BJ (cell line): ENCODE data around the gene AGFG2. TPM values are rescaled to one million over a fixed set of nuclear protein-coding genes. Genes with fewer than 3 reads are reported as not detected.
"Not testable (repeated sequence)": the region's sequence is repeated elsewhere in the genome, so short reads cannot be mapped to it uniquely, and the experiment has no call there.

Source experiments
- CTCF ChIA-PET: fragments of 350-600 bp; formaldehyde crosslinking; extraction: SDS; loops from one replicate; lab custom pipeline; 2021; ENCODE audit warnings: antibody characterized with exemption, inconsistent platforms; lab: Yijun Ruan, JAX
- POLR2A ChIA-PET: fragments of 300-600 bp; sonication (Branson Sonifier 250); formaldehyde crosslinking; extraction: SDS; loops from one replicate; lab custom pipeline; 2021; ENCODE audit warnings: antibody characterized with exemption; lab: Charles Lee
- DNase-seq: peaks from one replicate; pipeline ENCODE4 v3.0.0-alpha.2; 2011; ENCODE audit warnings: low read depth
- H3K27me3 ChIP-seq: 2 replicates; pipeline ENCODE4 v1.6.0; 2011; ENCODE audit warnings: low read length; ENCODE audit not compliant: control insufficient read depth, insufficient read depth
- H3K36me3 ChIP-seq: 2 replicates; pipeline ENCODE4 v1.5.1; 2011; ENCODE audit warnings: low read length; ENCODE audit not compliant: control insufficient read depth, insufficient read depth
- H3K4me3 ChIP-seq: 2 replicates; pipeline ENCODE4 v1.5.1; 2011; ENCODE audit warnings: low read depth, mild to moderate bottlenecking, control low read depth, low read length
- polyA plus RNA-seq: library from polyadenylated mRNA; depleted of rRNA; stranded (reverse); fragments of >200 nt; gene quantifications from 2 replicates; pipeline ENCODE4 v1.2.3, GENCODE V29; 2011
- TF ChIP-seq, protein P1 (sequence below): IDR thresholded peaks from 2 replicates; pipeline ENCODE4 v1.5.1; 2011; ENCODE audit warnings: low read depth, mild to moderate bottlenecking, control low read depth, inconsistent platforms, low read length, moderate library complexity; ENCODE audit not compliant: insufficient read depth

The AGFG2 gene
- polyA plus RNA-seq, 1 experiment: 10.9 TPM

DNA sequence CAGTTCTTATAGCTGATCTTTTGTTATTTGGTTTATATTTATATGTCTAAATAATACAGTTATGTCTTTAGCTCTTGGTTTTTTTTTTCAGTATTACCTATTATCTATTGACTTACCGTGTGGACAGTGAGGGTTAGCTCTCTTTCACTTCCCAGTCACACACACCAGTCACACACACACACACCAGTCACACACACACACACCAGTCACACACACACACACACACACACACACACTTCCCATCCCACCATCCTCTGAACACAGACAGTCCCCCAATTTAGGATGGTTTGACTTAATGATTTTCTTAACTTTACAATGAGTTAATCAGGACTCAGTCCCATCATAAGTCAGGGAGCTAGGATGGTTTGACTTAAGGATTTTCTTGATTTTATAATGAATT, 18.9 kb upstream of the AGFG2 start:
- DNase-seq: no peak
- no peak overlapping the region for H3K4me3 ChIP-seq
- H3K36me3 ChIP-seq: no peaks in the 10 kb centered on the region
- H3K27me3 ChIP-seq: 0 out of 2 replicates have a peak, but pooled peaks cover 5% of the 10 kb centered on the region
- ChIA-PET POLR2A (interaction anchor here (0.6 kb wide), 1 partner anchor 19 kb away, joined by 7 read pairs; no protein-coding TSS in a partner anchor), CTCF (interaction anchor here (1.0 to 1.3 kb wide), 2 partner anchors 44 to 50 kb away, joined by 3 to 4 read pairs; no protein-coding TSS in a partner anchor)
- TF ChIP-seq, protein P1, sequence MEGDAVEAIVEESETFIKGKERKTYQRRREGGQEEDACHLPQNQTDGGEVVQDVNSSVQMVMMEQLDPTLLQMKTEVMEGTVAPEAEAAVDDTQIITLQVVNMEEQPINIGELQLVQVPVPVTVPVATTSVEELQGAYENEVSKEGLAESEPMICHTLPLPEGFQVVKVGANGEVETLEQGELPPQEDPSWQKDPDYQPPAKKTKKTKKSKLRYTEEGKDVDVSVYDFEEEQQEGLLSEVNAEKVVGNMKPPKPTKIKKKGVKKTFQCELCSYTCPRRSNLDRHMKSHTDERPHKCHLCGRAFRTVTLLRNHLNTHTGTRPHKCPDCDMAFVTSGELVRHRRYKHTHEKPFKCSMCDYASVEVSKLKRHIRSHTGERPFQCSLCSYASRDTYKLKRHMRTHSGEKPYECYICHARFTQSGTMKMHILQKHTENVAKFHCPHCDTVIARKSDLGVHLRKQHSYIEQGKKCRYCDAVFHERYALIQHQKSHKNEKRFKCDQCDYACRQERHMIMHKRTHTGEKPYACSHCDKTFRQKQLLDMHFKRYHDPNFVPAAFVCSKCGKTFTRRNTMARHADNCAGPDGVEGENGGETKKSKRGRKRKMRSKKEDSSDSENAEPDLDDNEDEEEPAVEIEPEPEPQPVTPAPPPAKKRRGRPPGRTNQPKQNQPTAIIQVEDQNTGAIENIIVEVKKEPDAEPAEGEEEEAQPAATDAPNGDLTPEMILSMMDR: no peak

- DNase-seq: no peak
- Histone ChIP-seq H3K36me3 (no peaks in the 10 kb centered on the region), H3K4me3 (no peak overlapping the region), H3K27me3 (0 out of 2 replicates have a peak, but pooled peaks cover 5% of the 10 kb centered on the region)
- TF ChIP-seq, protein P1: no peak
- POLR2A ChIA-PET: no interaction called here
- CTCF ChIA-PET: interaction anchor here (1.3 to 1.5 kb wide), 2 partner anchors 11 to 43 kb away, joined by 4 read pairs; no protein-coding TSS in a partner anchor
These were observed 17.9 kb upstream of the AGFG2 start for GRCh38 chr7:100521076-100521475.

- H3K27me3 ChIP-seq, POLR2A ChIA-PET, DNase-seq, H3K4me3 ChIP-seq, H3K36me3 ChIP-seq: not testable (repeated sequence)
- CTCF ChIA-PET: interaction anchor here (0.9 to 1.5 kb wide), 2 partner anchors 10 to 26 kb away, joined by 3 to 4 read pairs; no protein-coding TSS in a partner anchor
These were observed 17.0 kb upstream of the AGFG2 start for GRCh38 chr7:100521909-100522593.

GRCh38 chr7:100523192-100523591, 15.8 kb upstream of the AGFG2 start:
- CTCF ChIA-PET, H3K27me3 ChIP-seq, H3K4me3 ChIP-seq, DNase-seq, POLR2A ChIA-PET, H3K36me3 ChIP-seq: not testable (repeated sequence)

GRCh38 chr7:100528108-100528866, 10.7 kb upstream of the AGFG2 start:
- H3K36me3 ChIP-seq, DNase-seq, H3K27me3 ChIP-seq, CTCF ChIA-PET, H3K4me3 ChIP-seq, POLR2A ChIA-PET: not testable (repeated sequence)

DNA sequence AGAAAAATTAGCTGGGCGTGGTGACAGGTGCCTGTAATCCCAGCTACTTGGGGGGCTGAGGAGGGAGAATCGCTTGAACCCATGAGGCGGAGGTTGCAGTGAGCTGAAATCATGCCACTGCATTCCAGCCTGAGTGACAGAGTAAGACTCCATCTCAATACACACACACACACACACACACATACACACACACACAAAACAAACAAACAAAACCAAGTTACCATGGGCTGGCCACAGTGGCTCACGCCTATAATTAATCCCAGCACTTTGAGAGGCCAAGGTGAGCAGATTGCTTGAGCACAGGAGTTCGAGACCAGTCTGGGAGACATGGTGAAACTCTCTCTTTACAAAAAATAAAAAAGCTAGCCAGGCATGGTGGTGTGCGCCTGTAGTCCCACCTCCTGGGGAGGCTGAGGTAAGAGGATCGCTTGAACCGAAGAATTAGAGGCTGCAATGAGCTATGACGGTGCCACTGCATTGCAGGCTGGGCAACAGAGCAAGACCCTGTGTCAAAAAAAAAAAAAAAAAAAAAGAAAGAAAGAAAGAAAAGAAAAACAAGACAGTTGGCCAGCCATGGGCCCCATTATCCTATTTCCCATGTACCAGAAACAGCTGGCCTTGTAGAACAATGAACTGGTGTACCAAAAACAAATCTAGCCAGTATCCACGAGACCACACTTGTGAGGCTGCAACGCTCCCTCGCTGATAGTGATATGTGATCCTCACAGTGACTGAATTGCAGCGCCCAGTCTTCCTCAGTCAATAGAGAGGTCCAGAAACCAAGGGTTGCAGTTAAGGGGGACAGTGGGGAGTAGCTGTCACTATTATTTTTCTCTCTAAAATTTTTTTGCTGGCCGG, 6.6 kb upstream of the AGFG2 start:
- H3K4me3 ChIP-seq: no peak overlapping the region
- H3K27me3 ChIP-seq: peaks cover 4% of the 10 kb centered on the region
- H3K36me3 ChIP-seq: no peaks in the 10 kb centered on the region
- CTCF ChIA-PET: interaction anchor here (0.8 kb wide), 1 partner anchor 11 kb away, joined by 4 read pairs; no protein-coding TSS in a partner anchor
- no peak for DNase-seq
- TF ChIP-seq, protein P1: no peak
- POLR2A ChIA-PET: no interaction called here

DNA sequence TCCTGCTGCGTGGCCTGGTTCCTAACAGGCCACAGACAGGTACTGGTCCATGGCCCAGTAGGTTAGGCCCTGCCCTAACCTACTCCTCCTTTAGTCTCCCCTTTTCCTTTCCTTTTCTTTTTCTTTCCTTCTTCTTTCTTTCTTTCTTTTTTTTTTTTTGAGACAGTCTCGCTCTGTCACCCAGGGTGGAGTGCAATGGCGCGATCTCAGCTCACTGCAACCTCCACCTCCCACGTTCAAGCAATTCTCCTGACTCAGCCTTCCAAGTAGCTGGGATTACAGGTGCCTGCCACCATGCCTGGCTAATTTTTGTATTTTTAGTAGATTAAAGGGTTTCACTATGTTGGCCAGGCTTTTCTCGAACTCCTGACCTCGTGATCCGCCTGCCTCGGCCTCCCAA, 3.0 kb upstream of the AGFG2 start:
- H3K27me3 ChIP-seq, DNase-seq, H3K4me3 ChIP-seq, H3K36me3 ChIP-seq: not testable (repeated sequence)
- CTCF ChIA-PET: interaction anchor here (1.1 to 1.3 kb wide), 2 partner anchors 23 to 53 kb away, joined by 3 read pairs; no protein-coding TSS in a partner anchor
- POLR2A ChIA-PET: interaction anchor here (0.6 kb wide), 1 partner anchor 37 kb away, joined by 11 read pairs; no protein-coding TSS in a partner anchor

GRCh38 chr7:100536695-100537094, 2.3 kb upstream of the AGFG2 start:
- DNase-seq, H3K4me3 ChIP-seq, H3K36me3 ChIP-seq, POLR2A ChIA-PET, H3K27me3 ChIP-seq: not testable (repeated sequence)
- CTCF ChIA-PET: interaction anchor here (1.1 kb wide), 1 partner anchor 22 kb away, joined by 3 read pairs; no protein-coding TSS in a partner anchor
